Testis (tissue), 3 donors: Measurements from ENCODE around the gene MKNK1. TPM values are rescaled to one million over a fixed set of nuclear protein-coding genes. Genes with fewer than 3 reads are reported as not detected.

ENCODE experiments used
- DNase-seq: peaks from one replicate; pipeline ENCODE4 v3.0.0-alpha.2; 2019
- H3K27ac ChIP-seq, 2 donors: fragments of 200-600 bp; sonication (generic); one replicate each; pipeline ENCODE4 v1.5.1; 2019
- H3K27me3 ChIP-seq: fragments of 200-600 bp; sonication (generic); one replicate; pipeline ENCODE4 v1.5.1; 2019
- H3K36me3 ChIP-seq: fragments of 200-600 bp; sonication (generic); one replicate; pipeline ENCODE4 v1.5.1; 2017; ENCODE audit warnings: low read depth; ENCODE audit errors: missing control alignments
- H3K4me1 ChIP-seq: fragments of 200-600 bp; sonication (generic); one replicate; pipeline ENCODE4 v1.5.1; 2019
- H3K4me3 ChIP-seq, 2 donors: fragments of 200-600 bp; sonication (generic); one replicate each; pipeline ENCODE4 v1.5.1; 2017 to 2019
- H3K9me3 ChIP-seq: fragments of 200-600 bp; sonication (generic); one replicate; pipeline ENCODE4 v1.5.1; 2017
- POLR2A ChIP-seq: fragments of 450-650 bp; IDR thresholded peaks from one replicate; pipeline ENCODE4 v1.6.1; 2017; ENCODE audit warnings: antibody characterized with exemption, mild to moderate bottlenecking, moderate library complexity
- WGBS, 2 donors: methylation state at CpG; one replicate each; pipeline ENCODE4 v1.1.5; 2018; 5-methylcytosine and 5-hydroxymethylcytosine counted together
- intact Hi-C: fragments of 100-400 bp; cut with DNase I; formaldehyde crosslinking; loops from one replicate; pipeline ENCODE4 v1.15.1; 2023; ENCODE audit warnings: low total_unique reads
- polyA plus RNA-seq: library from polyadenylated mRNA; stranded (reverse); fragments of 350-450 nt; fragmentation: Illumina TruSeq; extraction: RNeasy Lipid Tissue Mini Kit (QIAGEN cat#74804); gene quantifications from one replicate; pipeline ENCODE4 v1.2.3, GENCODE V29; 2014; ENCODE audit warnings: low read depth, low replicate concordance; ENCODE audit not compliant: insufficient read depth
- total RNA-seq, 2 donors: library from RNA; depleted of rRNA; stranded (reverse); fragments of >200 nt; gene quantifications; one replicate each; pipeline ENCODE4 v1.2.3, GENCODE V29; 2016
- TF ChIP-seq, protein P1 (sequence below), 3 experiments: fragments of 450-650 bp in 2 of 3; fragments of 200-600 bp in 1 of 3; sonication (generic) in 1 of 3; IDR thresholded peaks; one replicate each; pipeline ENCODE4 v1.5.1; 2016 to 2019; ENCODE audit warnings: antibody characterized with exemption in 3 of 3, mild to moderate bottlenecking in 2 of 3, moderate library complexity in 1 of 3

The MKNK1 gene
- total and polyA plus RNA-seq, 3 donors from 2014 or later = 30.7 to 55.7 (median 54.6) TPM

DNA sequence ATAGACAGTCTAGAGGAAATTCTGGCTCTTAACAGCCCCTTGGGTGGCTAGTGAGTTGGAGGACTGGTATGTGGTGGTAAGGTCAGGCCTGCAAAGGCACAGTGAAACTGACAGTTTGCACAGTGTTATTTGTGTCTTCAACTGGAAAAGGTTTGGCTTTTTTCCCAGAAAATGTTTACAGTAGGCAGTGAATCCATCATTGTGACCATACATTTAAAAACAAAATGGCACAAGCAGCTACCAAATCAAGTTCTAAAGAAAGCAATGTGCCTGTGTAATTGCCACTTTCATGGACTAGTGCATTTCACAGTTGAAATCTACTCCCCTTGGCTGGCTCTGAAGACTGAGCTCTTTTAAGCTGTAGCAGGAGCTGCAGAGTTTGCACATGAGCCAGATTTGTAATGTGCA lies 39.3 kb upstream of the MKNK1 start:
- TF ChIP-seq, protein P1, sequence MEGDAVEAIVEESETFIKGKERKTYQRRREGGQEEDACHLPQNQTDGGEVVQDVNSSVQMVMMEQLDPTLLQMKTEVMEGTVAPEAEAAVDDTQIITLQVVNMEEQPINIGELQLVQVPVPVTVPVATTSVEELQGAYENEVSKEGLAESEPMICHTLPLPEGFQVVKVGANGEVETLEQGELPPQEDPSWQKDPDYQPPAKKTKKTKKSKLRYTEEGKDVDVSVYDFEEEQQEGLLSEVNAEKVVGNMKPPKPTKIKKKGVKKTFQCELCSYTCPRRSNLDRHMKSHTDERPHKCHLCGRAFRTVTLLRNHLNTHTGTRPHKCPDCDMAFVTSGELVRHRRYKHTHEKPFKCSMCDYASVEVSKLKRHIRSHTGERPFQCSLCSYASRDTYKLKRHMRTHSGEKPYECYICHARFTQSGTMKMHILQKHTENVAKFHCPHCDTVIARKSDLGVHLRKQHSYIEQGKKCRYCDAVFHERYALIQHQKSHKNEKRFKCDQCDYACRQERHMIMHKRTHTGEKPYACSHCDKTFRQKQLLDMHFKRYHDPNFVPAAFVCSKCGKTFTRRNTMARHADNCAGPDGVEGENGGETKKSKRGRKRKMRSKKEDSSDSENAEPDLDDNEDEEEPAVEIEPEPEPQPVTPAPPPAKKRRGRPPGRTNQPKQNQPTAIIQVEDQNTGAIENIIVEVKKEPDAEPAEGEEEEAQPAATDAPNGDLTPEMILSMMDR (IDR thresholded peaks at IDR 0.05) = no peak
- no peak for TF ChIP-seq POLR2A
- no peak overlapping the region for H3K27ac ChIP-seq
- intact Hi-C loops = no loop called here
- no peaks in the 10 kb centered on the region for H3K36me3 ChIP-seq
- no peak for DNase-seq
- no peak overlapping the region for H3K4me3 ChIP-seq
- no peaks in the 10 kb centered on the region for H3K4me1 ChIP-seq
- no peaks in the 10 kb centered on the region for H3K27me3 ChIP-seq
- H3K9me3 ChIP-seq = no peaks in the 10 kb centered on the region

GRCh38 chr1:46642115-46642680 lies 38.1 kb upstream of the MKNK1 start:
- intact Hi-C loops = no loop called here
- DNase-seq = no peak
- H3K27ac ChIP-seq = no peak overlapping the region
- no peaks in the 10 kb centered on the region for H3K36me3 ChIP-seq
- TF ChIP-seq, protein P1 (IDR thresholded peaks at IDR 0.05) = no peak
- TF ChIP-seq POLR2A = no peak
- no peak overlapping the region for H3K4me3 ChIP-seq
- H3K27me3 ChIP-seq = no peaks in the 10 kb centered on the region
- H3K9me3 ChIP-seq = no peaks in the 10 kb centered on the region
- no peaks in the 10 kb centered on the region for H3K4me1 ChIP-seq

DNA sequence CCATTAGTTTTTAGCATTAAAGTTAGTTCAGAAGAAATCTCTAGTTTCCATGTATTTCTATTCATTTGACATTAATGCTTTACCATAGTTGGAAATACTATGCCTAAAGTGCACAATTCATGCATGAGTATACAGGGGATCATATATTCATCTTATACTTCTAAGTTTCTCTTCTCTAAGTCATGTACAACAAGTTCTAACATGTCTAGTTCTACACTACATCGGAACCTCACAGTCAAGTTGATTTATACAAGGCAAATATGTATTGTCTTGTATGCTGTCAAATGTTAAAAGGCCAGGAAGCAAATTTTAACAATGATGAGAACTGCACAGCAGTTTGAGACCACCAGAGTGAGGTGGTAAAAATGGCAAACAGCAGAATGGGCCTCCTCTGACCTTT lies 35.5 kb upstream of the MKNK1 start:
- Histone ChIP-seq H3K27ac (no peak overlapping the region), H3K27me3 (no peaks in the 10 kb centered on the region), H3K36me3 (no peaks in the 10 kb centered on the region), H3K9me3 (no peaks in the 10 kb centered on the region), H3K4me1 (no peaks in the 10 kb centered on the region), H3K4me3 (no peak overlapping the region)
- TF ChIP-seq POLR2A = no peak
- TF ChIP-seq, protein P1 (IDR thresholded peaks at IDR 0.05) = no peak
- no peak for DNase-seq
- WGBS, 2 donors = 88 to 89% methylated on average over 1 of the region's 1 CpG
- intact Hi-C loops = no loop called here

DNA sequence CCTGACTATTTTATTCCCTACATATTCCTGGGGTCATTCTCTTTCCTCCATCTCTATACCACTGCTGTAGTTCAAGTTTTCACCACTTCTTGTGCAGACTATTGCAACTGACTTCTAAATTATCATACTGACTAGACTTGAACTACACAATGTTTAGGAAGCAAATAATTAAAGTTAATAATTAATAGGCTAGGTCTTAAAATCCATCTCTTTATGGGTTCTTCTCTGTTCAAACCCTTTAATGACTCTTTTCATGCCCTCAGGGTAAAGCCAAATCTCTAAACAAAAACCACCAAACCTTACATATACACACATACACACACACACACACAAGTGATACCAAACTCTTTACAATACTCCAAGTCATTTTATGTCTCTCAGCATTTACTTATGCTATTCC lies 34.9 kb upstream of the MKNK1 start:
- TF ChIP-seq, protein P1 (IDR thresholded peaks at IDR 0.05) = no peak
- no peak for TF ChIP-seq POLR2A
- no peak overlapping the region for H3K4me3 ChIP-seq
- H3K9me3 ChIP-seq = no peaks in the 10 kb centered on the region
- no peak overlapping the region for H3K27ac ChIP-seq
- H3K27me3 ChIP-seq = no peaks in the 10 kb centered on the region
- no peaks in the 10 kb centered on the region for H3K4me1 ChIP-seq
- no peak for DNase-seq
- intact Hi-C loops = no loop called here
- no peaks in the 10 kb centered on the region for H3K36me3 ChIP-seq

DNA sequence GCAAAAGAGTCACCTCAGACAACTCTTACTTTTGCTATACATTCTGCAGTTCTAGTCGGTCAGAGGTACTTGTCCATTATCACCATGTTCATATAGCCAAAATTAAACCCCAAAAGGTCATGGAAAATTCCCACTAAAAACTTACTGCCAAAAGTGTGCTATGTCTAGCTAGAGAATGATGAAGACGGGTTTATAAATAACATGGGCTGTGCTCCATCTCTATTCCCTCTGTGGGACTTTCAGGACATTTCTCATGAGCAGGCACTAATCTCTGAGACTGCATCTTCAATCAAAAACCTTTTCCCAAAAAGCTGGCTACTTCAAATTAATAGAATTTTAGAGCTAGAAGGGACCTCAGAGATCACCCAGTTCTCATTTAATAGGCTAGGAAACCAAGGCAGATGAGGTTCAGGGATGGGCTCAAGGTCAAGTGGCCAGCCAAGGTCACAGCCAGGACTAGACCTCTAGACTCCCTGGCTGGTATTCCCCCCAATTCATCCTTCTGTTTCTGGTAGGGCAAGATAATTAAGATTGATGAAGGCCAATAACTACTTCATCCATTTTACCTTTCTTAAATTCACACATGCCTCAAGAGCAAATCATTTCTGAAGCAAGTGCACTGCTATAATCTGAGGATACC lies 33.5 kb upstream of the MKNK1 start:
- Histone ChIP-seq H3K4me3 (no peak overlapping the region), H3K27me3 (no peaks in the 10 kb centered on the region), H3K9me3 (no peaks in the 10 kb centered on the region), H3K27ac (no peak overlapping the region), H3K36me3 (no peaks in the 10 kb centered on the region), H3K4me1 (no peaks in the 10 kb centered on the region)
- intact Hi-C loops = no loop called here
- no peak for DNase-seq
- TF ChIP-seq, protein P1 (IDR thresholded peaks at IDR 0.05) = no peak
- TF ChIP-seq POLR2A = no peak
- WGBS, 2 donors = 24 to 31% methylated on average over 2 of the region's 2 CpGs
